Gastrocnemius medialis (tissue), 4 donors: ENCODE measurements around the gene ATF2. TPM values are rescaled to one million over a fixed set of nuclear protein-coding genes. Genes with fewer than 3 reads are reported as not detected.

Source experiments
- ATAC-seq, 2 donors: fragments of 150-250 bp; one replicate each; pipeline ENCODE4 v1.9.1; 2016
- DNase-seq, 2 donors: peaks; one replicate each; pipeline ENCODE4 v3.0.0-alpha.2; 2019
- H3K27ac ChIP-seq, 4 donors: fragments of 200-600 bp; sonication (generic); 1 replicate in 1 of 4; 2 replicates in 3 of 4; pipeline ENCODE4 v1.5.1; 2016 to 2018; ENCODE audit warnings: mild to moderate bottlenecking in 2 of 4, moderate library complexity in 1 of 4
- H3K27me3 ChIP-seq, 3 donors: fragments of 200-600 bp; sonication (generic) in 2 of 3; 1 replicate in 1 of 3; 2 replicates in 2 of 3; pipeline versions ENCODE4 v1.5.1 to v1.6.0; 2016 to 2019; ENCODE audit warnings: mild to moderate bottlenecking in 1 of 3, moderate library complexity in 1 of 3
- H3K36me3 ChIP-seq, 2 donors: fragments of 200-600 bp; sonication (generic) in 1 of 2; one replicate each; pipeline ENCODE4 v1.5.1; 2017 to 2018
- H3K4me1 ChIP-seq, 2 donors: fragments of 200-600 bp; sonication (generic) in 1 of 2; one replicate each; pipeline ENCODE4 v1.5.1; 2016 to 2017; ENCODE audit warnings: mild to moderate bottlenecking in 2 of 2
- H3K4me3 ChIP-seq, 4 donors: fragments of 200-600 bp; sonication (generic) in 3 of 4; 1 replicate in 1 of 4; 2 replicates in 3 of 4; pipeline ENCODE4 v1.5.1; 2016 to 2019; ENCODE audit warnings: mild to moderate bottlenecking in 2 of 4
- H3K9me3 ChIP-seq, 3 donors: fragments of 200-600 bp; sonication (generic) in 2 of 3; 1 replicate in 1 of 3; 2 replicates in 2 of 3; pipeline ENCODE4 v1.5.1; 2016 to 2019
- CTCF ChIP-seq, 5 experiments: fragments of 450-650 bp in 3 of 5; fragments of 200-600 bp in 2 of 5; sonication (generic) in 2 of 5; IDR thresholded peaks in 4 of 5; conservative IDR thresholded peaks in 1 of 5; 1 replicate in 4 of 5; 2 replicates in 1 of 5; pipeline ENCODE4 v1.5.1; 2016 to 2019; ENCODE audit warnings: antibody characterized with exemption in 5 of 5, mild to moderate bottlenecking in 3 of 5, moderate library complexity in 3 of 5
- POLR2A ChIP-seq, 2 donors: fragments of 450-650 bp; IDR thresholded peaks; one replicate each; pipeline ENCODE4 v1.6.1; 2017; ENCODE audit warnings: antibody characterized with exemption in 2 of 2, mild to moderate bottlenecking in 2 of 2, moderate library complexity in 2 of 2
- in situ Hi-C, 4 donors: fragments of 200-750 bp; cut with MboI; loops; one replicate each; pipeline versions ENCODE4 v1.15.0 to v1.8.0; 2017; ENCODE audit warnings: low sequenced_read_pairs in 4 of 4
- intact Hi-C: fragments of 100-400 bp; cut with DNase I; formaldehyde crosslinking; loops from one replicate; pipeline ENCODE4 v1.15.1; 2023; ENCODE audit warnings: low total_unique reads
- total RNA-seq, 4 donors: library from RNA; depleted of rRNA; stranded (reverse); fragments of >200 nt; gene quantifications; one replicate each; pipeline versions ENCODE4 v1.1.0 to v1.2.3, GENCODE V29; 2016

The ATF2 gene
- total RNA-seq, 4 donors from 2014 or later, result 19.5 to 28.1 (median 20.9) TPM

GRCh38 chr2:175068534-175068933, 99.5 kb downstream of the ATF2 start:
- no peak for ATAC-seq
- no peaks in the 10 kb centered on the region for H3K9me3 ChIP-seq
- H3K27me3 ChIP-seq, result no peaks in the 10 kb centered on the region
- no peak for DNase-seq
- in situ Hi-C loops (no loop called here), intact Hi-C loops (no loop called here)
- H3K36me3 ChIP-seq, result peaks cover 0 to 13% of the 10 kb centered on the region in 2 donors
- no peak overlapping the region for H3K4me3 ChIP-seq
- no peaks in the 10 kb centered on the region for H3K4me1 ChIP-seq
- H3K27ac ChIP-seq, result no peak overlapping the region
- TF ChIP-seq POLR2A (IDR thresholded peaks at IDR 0.05), result no peak
- no peak for TF ChIP-seq CTCF (IDR thresholded peaks at IDR 0.05 in 4 of 5, conservative IDR thresholded peaks at IDR 0.05 in 1 of 5)

- TF ChIP-seq POLR2A (IDR thresholded peaks at IDR 0.05) (no peak), CTCF (IDR thresholded peaks at IDR 0.05 in 4 of 5, conservative IDR thresholded peaks at IDR 0.05 in 1 of 5) (no peak)
- Histone ChIP-seq H3K4me3 (no peak overlapping the region), H3K27ac (no peak overlapping the region), H3K27me3 (no peaks in the 10 kb centered on the region), H3K36me3 (peaks cover 0 to 2% of the 10 kb centered on the region in 2 donors), H3K9me3 (no peaks in the 10 kb centered on the region), H3K4me1 (no peaks in the 10 kb centered on the region)
- in situ Hi-C loops (no loop called here), intact Hi-C loops (no loop called here)
- DNase-seq (no peak), ATAC-seq (no peak)
Measured at GRCh38 chr2:175066411-175066810, 101.6 kb downstream of the ATF2 start.

GRCh38 chr2:175064797-175065196, 103.2 kb downstream of the ATF2 start:
- DNase-seq (no peak), ATAC-seq (no peak)
- in situ Hi-C loops, result no loop called here
- Histone ChIP-seq H3K9me3 (no peaks in the 10 kb centered on the region), H3K27me3 (no peaks in the 10 kb centered on the region), H3K4me3 (no peak overlapping the region), H3K36me3 (no peaks in the 10 kb centered on the region), H3K4me1 (no peaks in the 10 kb centered on the region), H3K27ac (no peak overlapping the region)
- no peak for TF ChIP-seq POLR2A (IDR thresholded peaks at IDR 0.05)
- TF ChIP-seq CTCF (IDR thresholded peaks at IDR 0.05 in 4 of 5, conservative IDR thresholded peaks at IDR 0.05 in 1 of 5), result no peak
- intact Hi-C loops, result no loop called here

GRCh38 chr2:175063741-175064140, 104.3 kb downstream of the ATF2 start:
- DNase-seq (no peak), ATAC-seq (no peak)
- H3K4me1 ChIP-seq, result no peaks in the 10 kb centered on the region
- H3K36me3 ChIP-seq, result no peaks in the 10 kb centered on the region
- in situ Hi-C loops (no loop called here), intact Hi-C loops (no loop called here)
- TF ChIP-seq POLR2A (IDR thresholded peaks at IDR 0.05) (no peak), CTCF (IDR thresholded peaks at IDR 0.05 in 4 of 5, conservative IDR thresholded peaks at IDR 0.05 in 1 of 5) (no peak)
- no peak overlapping the region for H3K27ac ChIP-seq
- H3K27me3 ChIP-seq, result no peaks in the 10 kb centered on the region
- H3K4me3 ChIP-seq, result no peak overlapping the region
- no peaks in the 10 kb centered on the region for H3K9me3 ChIP-seq
